K562 (cell line): Measurements from ENCODE around the gene GPD1L. TPM values are rescaled to one million over a fixed set of nuclear protein-coding genes. Genes with fewer than 3 reads are reported as not detected.

Experiments
- CTBP1 ChIP-seq: fragments of 450-650 bp; IDR thresholded peaks from 2 replicates; pipeline ENCODE4 v1.6.1; 2016; ENCODE audit warnings: borderline replicate concordance
- ETV1 ChIP-seq: fragments of 450-650 bp; conservative IDR thresholded peaks from 2 replicates; pipeline ENCODE4 v1.6.1; 2016; ENCODE audit warnings: missing genetic modification characterization, control low read depth, low read depth, missing compliant biosample characterization
- HINFP ChIP-seq: fragments of 450-650 bp; conservative IDR thresholded peaks from 2 replicates; pipeline ENCODE4 v1.6.1; 2016; ENCODE audit warnings: missing genetic modification characterization, low read depth, mild to moderate bottlenecking, control low read depth, missing compliant biosample characterization
- KDM2B ChIP-seq: fragments of 250-450 bp; sonication (Bioruptor Pico); IDR thresholded peaks from 2 replicates; pipeline ENCODE4 v1.8.0; 2021; ENCODE audit warnings: mild to moderate bottlenecking, moderate library complexity
- MAFG ChIP-seq: fragments of 450-650 bp; conservative IDR thresholded peaks from 2 replicates; pipeline ENCODE4 v1.6.1; 2016; ENCODE audit warnings: missing genetic modification characterization, missing compliant biosample characterization
- MEF2A ChIP-seq: IDR thresholded peaks from 2 replicates; pipeline ENCODE4 v1.6.1; 2011; ENCODE audit warnings: low read depth, mild to moderate bottlenecking, low read length, moderate library complexity; ENCODE audit not compliant: control insufficient read depth
- NFE2 ChIP-seq: IDR thresholded peaks from 2 replicates; pipeline ENCODE4 v1.6.1; 2014; ENCODE audit warnings: antibody characterized with exemption, low read depth
- NUFIP1 ChIP-seq: fragments of 450-650 bp; IDR thresholded peaks from 2 replicates; pipeline ENCODE4 v1.6.1; 2018; ENCODE audit not compliant: partially characterized antibody
- SMAD2 ChIP-seq: fragments of 150-350 bp; IDR thresholded peaks from 2 replicates; pipeline ENCODE4 v1.6.1; 2014; ENCODE audit warnings: low read depth, mild to moderate bottlenecking, low read length
- STAG1 ChIP-seq: sonication (generic); formaldehyde crosslinking; IDR thresholded peaks from 2 replicates; pipeline ENCODE4 v1.5.0; 2020; ENCODE audit warnings: missing genetic modification reagents, borderline replicate concordance
- ZNF24 ChIP-seq: fragments of 450-650 bp; IDR thresholded peaks from 2 replicates; pipeline ENCODE4 v1.6.1; 2016
- ZNF263 ChIP-seq: sonication (generic); formaldehyde crosslinking; IDR thresholded peaks from 2 replicates; pipeline ENCODE4 v1.8.0; 2022; ENCODE audit warnings: mild to moderate bottlenecking, missing genetic modification reagents, borderline replicate concordance
- ZNF316 ChIP-seq: fragments of 450-650 bp; IDR thresholded peaks from 2 replicates; pipeline ENCODE4 v1.6.1; 2016
- ZNF444 ChIP-seq: fragments of 250-450 bp; sonication (Bioruptor Pico); IDR thresholded peaks from 2 replicates; pipeline ENCODE4 v1.4.0; 2020; ENCODE audit warnings: mild to moderate bottlenecking, moderate library complexity
- ZNF445 ChIP-seq: fragments of 250-450 bp; sonication (Bioruptor Pico); IDR thresholded peaks from 2 replicates; pipeline ENCODE4 v1.4.0; 2020; ENCODE audit warnings: low read depth, mild to moderate bottlenecking, moderate library complexity
- polyA plus RNA-seq, 8 experiments: library from polyadenylated mRNA; depleted of rRNA in 4 of 8; stranded (reverse) in 5 of 8; unstranded in 3 of 8; fragments of >200 nt; fragmentation: Nextera tagmentation in 2 of 8; fragmentation: Illumina TruSeq in 1 of 8; extraction: Ambion mirVana in 2 of 8; extraction: Trizol in 1 of 8; gene quantifications; 2 replicates each; pipeline versions ENCODE4 v1.2.1 to v1.2.3, GENCODE V29; 2011 to 2014; ENCODE audit warnings: inconsistent platforms in 1 of 8, missing spikeins in 1 of 8
- total RNA-seq, 7 experiments: library from RNA; depleted of rRNA in 6 of 7; stranded (reverse); fragments of >200 nt in 6 of 7; fragmentation: Illumina TruSeq in 2 of 7; extraction: Trizol in 2 of 7; gene quantifications; 2 replicates each; pipeline versions ENCODE4 v1.2.1 to v1.2.3, GENCODE V29; 2011 to 2021; ENCODE audit warnings: low replicate concordance in 1 of 7
- TF ChIP-seq, protein P1 (sequence below): sonication (generic); formaldehyde crosslinking; IDR thresholded peaks from 2 replicates; pipeline ENCODE4 v1.9.0; 2022; ENCODE audit warnings: mild to moderate bottlenecking, missing genetic modification reagents
- TF ChIP-seq, protein P2 (sequence below): fragments of 150-350 bp; IDR thresholded peaks from 2 replicates; pipeline ENCODE4 v1.6.1; 2014; ENCODE audit warnings: low read depth, mild to moderate bottlenecking, low read length, borderline replicate concordance
- TF ChIP-seq, protein P3 (sequence below): sonication (generic); formaldehyde crosslinking; IDR thresholded peaks from 2 replicates; pipeline ENCODE4 v1.8.1; 2023; ENCODE audit warnings: mild to moderate bottlenecking, missing genetic modification reagents
- TF ChIP-seq, protein P4 (sequence below), 2 experiments: IDR thresholded peaks in 1 of 2; conservative IDR thresholded peaks in 1 of 2; 2 replicates each; pipeline ENCODE4 v1.6.1; 2016; ENCODE audit warnings: low read depth in 2 of 2, mild to moderate bottlenecking in 1 of 2, missing compliant biosample characterization in 1 of 2, missing genetic modification characterization in 1 of 2, moderate library complexity in 1 of 2

GPD1L gene
- total and polyA plus RNA-seq, 9 of the 15 experiments (the other 6 are each of a cell fraction or from before 2014, with no cell fraction given) = 1.6 to 17.3 (median 12.3) TPM

DNA sequence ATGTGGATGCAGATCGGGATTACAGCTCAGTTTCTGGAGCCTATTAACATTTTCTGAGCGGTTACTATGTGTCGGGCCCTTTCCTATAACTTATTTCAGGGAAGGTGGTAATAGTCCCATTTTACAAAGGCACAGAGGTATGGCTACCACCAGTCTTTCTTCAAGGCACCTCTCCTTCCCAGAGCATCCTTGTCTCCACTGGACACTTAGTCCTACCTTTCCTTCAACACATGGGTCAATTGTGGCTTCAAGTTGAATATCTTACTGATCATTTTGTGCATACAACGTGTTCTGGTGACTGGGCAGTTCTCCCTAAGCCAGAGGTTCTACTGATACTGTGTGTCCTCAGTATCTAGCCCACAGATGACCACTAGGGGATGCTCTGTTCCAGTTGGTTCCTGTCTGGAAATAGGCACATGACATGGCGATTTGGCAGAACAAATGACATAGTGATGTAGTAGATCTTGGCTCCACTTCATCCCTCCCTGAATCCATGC lies 71.3 kb downstream of the GPD1L start (continued):
- TF ChIP-seq NUFIP1 (peak; percentile 49), SMAD2 (no peak), MAFG (tag) (peak; percentile 90), ZNF444 (no peak), KDM2B (CRISPR knock-in tag) (no peak), ZNF445 (CRISPR knock-in tag) (no peak), STAG1 (CRISPR knock-in tag) (peak; percentile 7; the same call in 1 of the 2 replicates), ZNF316 (peak; percentile 82), NFE2 (peak; percentile 91), HINFP (no peak), MEF2A (peak; percentile 60; the same call in 1 of the 2 replicates), ETV1 (tag) (0 out of 2 replicates have a peak, but pooled peaks have one; percentile 44), ZNF263 (CRISPR knock-in tag) (no peak), ZNF24 (peak; percentile 90), CTBP1 (peak; percentile 22; the same call in 1 of the 2 replicates)
- TF ChIP-seq, protein P1, sequence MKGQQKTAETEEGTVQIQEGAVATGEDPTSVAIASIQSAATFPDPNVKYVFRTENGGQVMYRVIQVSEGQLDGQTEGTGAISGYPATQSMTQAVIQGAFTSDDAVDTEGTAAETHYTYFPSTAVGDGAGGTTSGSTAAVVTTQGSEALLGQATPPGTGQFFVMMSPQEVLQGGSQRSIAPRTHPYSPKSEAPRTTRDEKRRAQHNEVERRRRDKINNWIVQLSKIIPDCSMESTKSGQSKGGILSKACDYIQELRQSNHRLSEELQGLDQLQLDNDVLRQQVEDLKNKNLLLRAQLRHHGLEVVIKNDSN (CRISPR knock-in tag) = peak; percentile 68
- TF ChIP-seq, protein P2, sequence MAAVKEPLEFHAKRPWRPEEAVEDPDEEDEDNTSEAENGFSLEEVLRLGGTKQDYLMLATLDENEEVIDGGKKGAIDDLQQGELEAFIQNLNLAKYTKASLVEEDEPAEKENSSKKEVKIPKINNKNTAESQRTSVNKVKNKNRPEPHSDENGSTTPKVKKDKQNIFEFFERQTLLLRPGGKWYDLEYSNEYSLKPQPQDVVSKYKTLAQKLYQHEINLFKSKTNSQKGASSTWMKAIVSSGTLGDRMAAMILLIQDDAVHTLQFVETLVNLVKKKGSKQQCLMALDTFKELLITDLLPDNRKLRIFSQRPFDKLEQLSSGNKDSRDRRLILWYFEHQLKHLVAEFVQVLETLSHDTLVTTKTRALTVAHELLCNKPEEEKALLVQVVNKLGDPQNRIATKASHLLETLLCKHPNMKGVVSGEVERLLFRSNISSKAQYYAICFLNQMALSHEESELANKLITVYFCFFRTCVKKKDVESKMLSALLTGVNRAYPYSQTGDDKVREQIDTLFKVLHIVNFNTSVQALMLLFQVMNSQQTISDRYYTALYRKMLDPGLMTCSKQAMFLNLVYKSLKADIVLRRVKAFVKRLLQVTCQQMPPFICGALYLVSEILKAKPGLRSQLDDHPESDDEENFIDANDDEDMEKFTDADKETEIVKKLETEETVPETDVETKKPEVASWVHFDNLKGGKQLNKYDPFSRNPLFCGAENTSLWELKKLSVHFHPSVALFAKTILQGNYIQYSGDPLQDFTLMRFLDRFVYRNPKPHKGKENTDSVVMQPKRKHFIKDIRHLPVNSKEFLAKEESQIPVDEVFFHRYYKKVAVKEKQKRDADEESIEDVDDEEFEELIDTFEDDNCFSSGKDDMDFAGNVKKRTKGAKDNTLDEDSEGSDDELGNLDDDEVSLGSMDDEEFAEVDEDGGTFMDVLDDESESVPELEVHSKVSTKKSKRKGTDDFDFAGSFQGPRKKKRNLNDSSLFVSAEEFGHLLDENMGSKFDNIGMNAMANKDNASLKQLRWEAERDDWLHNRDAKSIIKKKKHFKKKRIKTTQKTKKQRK = no peak
- TF ChIP-seq, protein P3, sequence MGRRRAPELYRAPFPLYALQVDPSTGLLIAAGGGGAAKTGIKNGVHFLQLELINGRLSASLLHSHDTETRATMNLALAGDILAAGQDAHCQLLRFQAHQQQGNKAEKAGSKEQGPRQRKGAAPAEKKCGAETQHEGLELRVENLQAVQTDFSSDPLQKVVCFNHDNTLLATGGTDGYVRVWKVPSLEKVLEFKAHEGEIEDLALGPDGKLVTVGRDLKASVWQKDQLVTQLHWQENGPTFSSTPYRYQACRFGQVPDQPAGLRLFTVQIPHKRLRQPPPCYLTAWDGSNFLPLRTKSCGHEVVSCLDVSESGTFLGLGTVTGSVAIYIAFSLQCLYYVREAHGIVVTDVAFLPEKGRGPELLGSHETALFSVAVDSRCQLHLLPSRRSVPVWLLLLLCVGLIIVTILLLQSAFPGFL (CRISPR knock-in tag) = no peak
- TF ChIP-seq, protein P4, sequence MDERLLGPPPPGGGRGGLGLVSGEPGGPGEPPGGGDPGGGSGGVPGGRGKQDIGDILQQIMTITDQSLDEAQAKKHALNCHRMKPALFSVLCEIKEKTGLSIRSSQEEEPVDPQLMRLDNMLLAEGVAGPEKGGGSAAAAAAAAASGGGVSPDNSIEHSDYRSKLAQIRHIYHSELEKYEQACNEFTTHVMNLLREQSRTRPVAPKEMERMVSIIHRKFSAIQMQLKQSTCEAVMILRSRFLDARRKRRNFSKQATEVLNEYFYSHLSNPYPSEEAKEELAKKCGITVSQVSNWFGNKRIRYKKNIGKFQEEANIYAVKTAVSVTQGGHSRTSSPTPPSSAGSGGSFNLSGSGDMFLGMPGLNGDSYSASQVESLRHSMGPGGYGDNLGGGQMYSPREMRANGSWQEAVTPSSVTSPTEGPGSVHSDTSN (CRISPR knock-in tag; IDR thresholded peaks at IDR 0.05; ENCODE audit: low read depth) = no peak
- TF ChIP-seq, protein P4 (tag; conservative IDR thresholded peaks at IDR 0.05; ENCODE audit: low read depth) = 0 out of 2 replicates have a peak, but pooled peaks have one; percentile 8
